Measurements from ENCODE around the gene ZNF443.
"Not testable (repeated sequence)": the region's sequence is repeated elsewhere in the genome, so short reads cannot be mapped to it uniquely, and the experiment has no call there.

ZNF443 gene

GRCh38 chr19:12440541-12441316 lies at the start of gene ZNF443:
TSS of gene ZNF443 (minus strand) at chr19:12441021. CDS start at chr19:12440914, 107 bp downstream.
- peak; percentile 98 for DNase-seq (ENCODE audit: low spot score)

- DNase-seq (ENCODE audit: low spot score), result not testable (repeated sequence)
These were observed 45.5 kb upstream of the ZNF443 start for GRCh38 chr19:12486265-12486783.

DNA sequence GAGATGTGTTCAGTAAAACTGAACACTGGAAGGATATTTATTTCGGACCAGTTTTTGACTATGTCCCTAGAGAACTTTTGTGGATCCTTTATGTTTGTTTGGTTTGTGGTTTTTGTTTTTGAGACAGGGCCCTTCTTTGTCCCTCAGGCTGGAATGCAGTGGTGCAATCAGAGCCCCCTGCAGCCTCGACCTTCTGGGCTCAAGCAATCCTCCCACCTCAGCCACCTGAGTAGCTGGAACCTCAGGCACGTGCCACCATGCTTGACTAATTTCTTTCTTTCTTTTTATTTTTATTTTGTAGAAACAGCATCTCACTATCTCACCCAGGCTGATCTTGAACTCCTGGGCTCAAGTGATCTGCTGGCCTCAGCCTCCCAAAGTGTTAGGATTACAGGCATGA lies 44.8 kb upstream of the ZNF443 start:
- no peak for DNase-seq (ENCODE audit: low spot score)

- DNase-seq (ENCODE audit: low spot score), result no peak
These were observed 44.2 kb upstream of the ZNF443 start for GRCh38 chr19:12485052-12485416.

- peak; percentile 91 for DNase-seq (ENCODE audit: low spot score)
These were observed 43.7 kb upstream of the ZNF443 start, which contains the start of gene ZNF709 for GRCh38 chr19:12484371-12485051. TSS of gene ZNF709 (minus strand) at chr19:12484816. CDS start at chr19:12484657, 159 bp downstream.

DNA sequence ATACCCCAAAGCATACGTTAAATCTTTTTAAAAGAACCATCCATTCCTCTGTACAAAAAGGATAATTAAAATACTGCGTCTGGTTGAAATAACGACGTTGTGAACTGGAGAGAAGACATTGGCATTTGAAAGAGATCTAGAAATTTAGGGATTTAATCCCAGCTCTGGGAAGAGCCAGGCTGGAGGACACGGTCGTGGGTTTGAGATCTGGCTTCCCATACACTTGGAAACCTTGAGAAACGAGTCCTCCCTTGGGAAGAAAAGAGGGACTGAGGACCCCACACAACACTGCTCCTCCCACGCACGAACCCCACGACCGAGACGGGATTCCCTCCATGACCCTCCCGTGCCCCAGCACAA lies 43.2 kb upstream of the ZNF443 start:
- DNase-seq (ENCODE audit: low spot score), result peak; percentile 3

DNA sequence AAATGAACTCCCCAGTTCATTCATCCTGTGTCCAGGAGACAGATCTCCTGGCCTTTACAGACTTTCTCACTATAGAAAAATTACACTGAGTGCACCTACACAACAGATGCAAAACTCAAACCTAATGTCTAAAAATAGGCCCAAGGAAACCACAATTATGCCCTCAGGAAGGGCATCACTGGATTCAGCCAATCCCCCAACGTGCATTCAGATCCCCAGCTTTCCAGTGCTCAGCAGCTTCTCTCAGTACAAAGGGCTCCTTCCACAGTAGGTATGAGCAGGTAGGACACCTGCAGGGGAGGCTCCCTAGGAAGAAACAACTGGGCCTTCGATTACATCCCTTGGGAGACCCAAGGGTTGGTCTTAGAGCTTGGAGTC lies 41.7 kb upstream of the ZNF443 start:
- no peak for DNase-seq (ENCODE audit: low spot score)

GRCh38 chr19:12481781-12482508 lies 41.1 kb upstream of the ZNF443 start:
- DNase-seq (ENCODE audit: low spot score), result no peak

GRCh38 chr19:12478234-12478941 lies 37.6 kb upstream of the ZNF443 start:
- no peak for DNase-seq (ENCODE audit: low spot score)

GRCh38 chr19:12467651-12468050 lies 26.8 kb upstream of the ZNF443 start:
- not testable (repeated sequence) for DNase-seq (ENCODE audit: low spot score)

DNA sequence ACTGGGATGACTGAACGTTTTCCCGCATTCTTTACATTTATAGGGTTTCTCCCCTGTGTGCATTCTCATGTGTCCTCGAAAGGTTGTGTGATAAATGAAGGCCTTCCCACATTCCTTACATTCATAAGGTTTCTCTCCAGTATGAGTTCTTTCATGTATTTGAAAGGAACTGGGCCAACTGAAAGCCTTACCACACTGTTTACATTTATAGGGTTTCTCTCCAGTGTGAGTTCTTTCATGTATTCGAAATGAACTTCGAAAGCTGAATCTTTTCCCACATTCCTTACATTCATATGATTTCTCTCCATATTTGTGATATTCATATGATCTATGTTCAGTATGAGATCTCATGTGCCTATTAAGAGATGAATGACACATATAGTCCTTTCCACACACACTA lies 24.4 kb upstream of the ZNF443 start:
- DNase-seq (ENCODE audit: low spot score), result no peak

- no peak for DNase-seq (ENCODE audit: low spot score)
These were observed 23.9 kb upstream of the ZNF443 start for GRCh38 chr19:12464769-12465168.

DNA sequence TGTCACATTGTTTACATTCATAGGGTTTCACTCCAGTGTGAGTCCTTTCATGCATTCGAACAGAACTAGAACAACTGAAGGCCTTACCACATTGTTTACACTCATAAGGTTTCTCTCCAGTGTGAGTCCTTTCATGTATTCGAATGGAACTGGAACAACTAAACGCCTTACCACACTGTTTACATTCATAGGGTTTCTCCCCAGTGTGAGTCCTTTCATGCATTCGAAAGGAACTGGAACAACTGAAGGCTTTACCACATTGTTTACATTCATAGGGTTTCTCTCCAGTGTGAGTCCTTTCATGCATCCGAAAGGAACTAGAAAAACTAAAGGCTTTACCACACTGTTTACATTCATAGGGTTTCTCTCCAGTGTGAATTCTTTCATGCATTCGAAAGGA lies 23.3 kb upstream of the ZNF443 start:
- not testable (repeated sequence) for DNase-seq (ENCODE audit: low spot score)

GRCh38 chr19:12453495-12453894 lies 12.7 kb upstream of the ZNF443 start:
- no peak for DNase-seq (ENCODE audit: low spot score)

DNA sequence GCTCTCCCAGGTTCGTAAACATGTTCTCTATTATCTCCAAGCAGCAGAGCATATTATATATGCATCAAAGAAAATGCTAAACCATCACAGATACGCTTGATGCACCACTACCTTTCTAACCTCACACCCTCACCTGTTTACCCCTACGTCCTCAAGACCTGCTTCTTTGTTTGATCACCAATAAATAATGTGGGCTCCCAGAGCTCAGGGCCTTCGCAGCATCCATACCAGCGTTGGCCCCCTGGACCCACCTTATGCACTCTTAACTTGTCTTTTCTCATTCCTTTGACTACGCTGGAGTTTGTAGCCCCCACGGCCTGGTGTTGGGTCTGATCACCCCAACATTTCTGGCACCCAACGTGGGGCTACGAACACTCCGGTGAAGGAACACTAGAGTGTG lies 10.0 kb upstream of the ZNF443 start:
- no peak for DNase-seq (ENCODE audit: low spot score)

- DNase-seq (ENCODE audit: low spot score), result no peak
These were observed 8.0 kb upstream of the ZNF443 start for GRCh38 chr19:12448808-12449207.

DNA sequence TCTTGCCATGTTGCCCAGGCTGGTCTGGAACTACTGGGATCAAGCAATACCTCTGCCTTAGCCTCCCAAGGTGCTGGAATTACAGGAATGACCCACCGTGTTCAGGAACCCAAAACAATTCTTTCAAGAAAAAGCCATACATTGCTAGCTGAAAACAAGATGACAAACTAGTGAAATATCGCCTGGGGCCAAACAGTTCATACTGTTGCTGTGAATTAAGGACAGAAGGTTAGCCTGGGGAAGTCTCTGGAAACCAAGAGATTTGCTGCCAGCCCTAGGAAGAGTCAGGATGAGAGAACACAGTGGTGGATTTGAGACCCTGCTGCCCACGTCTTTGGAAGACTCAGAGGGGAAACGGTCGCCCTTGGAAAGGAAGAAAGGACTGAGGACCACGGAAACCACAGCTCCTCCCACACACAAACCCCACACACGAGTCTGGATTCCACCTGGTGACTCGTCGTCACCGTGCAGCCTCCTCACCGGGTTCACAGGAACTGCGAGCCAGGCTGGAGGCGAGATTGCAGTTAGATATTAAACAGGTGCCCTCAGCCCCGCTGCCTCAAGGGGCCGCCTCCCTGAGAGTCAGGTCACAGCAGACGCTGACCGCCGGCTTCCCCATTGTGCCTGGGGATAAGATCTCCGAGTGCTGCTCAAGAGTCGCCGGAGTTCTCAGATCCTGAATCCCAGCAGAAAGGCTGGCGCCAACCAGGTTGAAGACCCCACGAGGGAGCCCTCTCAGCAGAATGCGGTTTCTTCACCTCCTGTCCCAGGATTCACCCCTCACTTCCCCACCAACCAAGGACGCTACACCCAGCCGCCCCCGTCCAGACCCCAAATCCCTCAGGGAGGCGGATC lies 908 bp downstream of the ZNF443 start:
- not testable (repeated sequence) for DNase-seq (ENCODE audit: low spot score)

DNA sequence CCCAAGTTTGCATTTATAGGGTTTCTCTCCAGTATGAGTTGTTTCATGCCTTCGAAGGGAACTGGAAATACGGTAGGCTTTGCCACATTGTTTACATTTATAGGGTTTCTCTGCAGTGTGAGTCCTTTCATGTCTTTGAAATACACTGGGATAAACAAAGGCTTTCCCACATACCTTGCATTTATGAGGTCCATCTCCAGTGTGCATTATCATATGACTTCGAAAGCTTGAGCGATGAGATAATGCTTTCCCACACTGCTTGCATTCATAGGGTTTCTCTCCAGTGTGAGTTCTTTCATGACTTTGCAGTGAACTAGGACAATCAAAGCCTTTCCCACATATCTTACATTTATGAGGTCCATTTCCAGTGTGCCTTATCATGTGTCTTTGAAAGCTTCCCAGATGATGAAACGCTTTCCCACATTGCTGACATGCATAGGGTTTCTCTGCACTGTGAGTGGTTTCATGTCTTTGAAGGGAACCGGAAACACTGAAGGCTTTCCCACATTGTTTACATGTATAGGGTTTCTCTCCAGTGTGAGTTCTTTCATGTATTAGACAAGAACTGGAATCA lies 10.0 kb downstream of the ZNF443 start:
- DNase-seq (ENCODE audit: low spot score), result not testable (repeated sequence)

- no peak for DNase-seq (ENCODE audit: low spot score)
These were observed 14.9 kb downstream of the ZNF443 start for GRCh38 chr19:12425888-12426274.

DNA sequence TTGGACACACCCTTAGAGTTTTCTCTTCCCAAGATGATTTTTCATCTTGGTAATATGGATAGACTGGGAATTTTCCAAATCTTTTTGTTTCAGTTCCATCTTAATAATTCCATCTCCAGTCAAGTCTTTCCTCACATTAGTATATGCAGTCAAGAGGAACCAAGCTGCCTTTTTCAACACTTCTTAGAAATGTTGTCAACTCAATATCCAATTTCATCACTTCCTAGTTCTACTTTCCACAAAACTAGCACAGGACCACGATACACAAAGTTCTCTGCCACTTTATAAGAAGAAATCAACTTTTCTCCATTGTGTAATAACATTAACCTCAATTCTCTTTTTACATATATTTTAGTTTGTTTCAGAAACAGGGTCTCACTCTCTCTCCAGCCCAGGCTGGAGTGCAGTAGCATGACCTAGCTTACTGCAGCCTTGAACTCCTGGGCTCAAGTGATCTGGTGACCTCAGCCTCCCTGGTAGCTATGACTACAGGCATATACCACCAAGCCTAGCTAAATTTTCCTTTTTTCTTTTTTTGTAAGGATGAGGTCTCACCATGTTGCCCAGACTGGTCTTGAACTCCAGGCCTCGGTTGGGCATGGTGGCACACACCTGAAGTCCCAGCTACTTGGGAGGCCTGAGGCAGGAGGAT lies 15.5 kb downstream of the ZNF443 start:
- no peak for DNase-seq (ENCODE audit: low spot score)

Data from putamen (tissue), 1 donor.